OCI-LY1 (cell line): ENCODE results near the gene SPATS2L.

Experiments used
- H2AFZ ChIP-seq: fragments of 200-600 bp; sonication (generic), shearing (Covaris generic); 2 replicates; pipeline ENCODE4 v1.6.0; 2014; ENCODE audit warnings: antibody characterized with exemption, mild to moderate bottlenecking, low read length
- H3F3A ChIP-seq: fragments of 200-600 bp; sonication (generic), shearing (Covaris generic); 2 replicates; pipeline ENCODE4 v1.6.0; 2014; ENCODE audit warnings: mild to moderate bottlenecking, antibody characterized with exemption, low read length, moderate library complexity; ENCODE audit not compliant: insufficient read depth
- H3K27ac ChIP-seq: fragments of 200-600 bp; sonication (generic); 2 replicates; pipeline ENCODE4 v1.5.1; 2014; ENCODE audit warnings: low read length, mixed run types, mild to moderate bottlenecking, low read depth; ENCODE audit not compliant: poor library complexity, severe bottlenecking
- H3K27me3 ChIP-seq: fragments of 200-600 bp; sonication (generic); 2 replicates; pipeline ENCODE4 v1.6.0; 2014; ENCODE audit warnings: antibody characterized with exemption, mild to moderate bottlenecking, low read length, moderate library complexity; ENCODE audit not compliant: insufficient read depth
- H3K36me3 ChIP-seq: fragments of 200-600 bp; sonication (generic); 2 replicates; pipeline ENCODE4 v1.6.1; 2014; ENCODE audit warnings: mild to moderate bottlenecking, antibody characterized with exemption, low read length, moderate library complexity, mixed read lengths; ENCODE audit not compliant: insufficient read depth
- H3K4me1 ChIP-seq: fragments of 200-600 bp; sonication (generic); 2 replicates; pipeline ENCODE4 v1.5.1; 2014; ENCODE audit warnings: mild to moderate bottlenecking, low read length, moderate library complexity; ENCODE audit not compliant: insufficient read depth, severe bottlenecking
- H3K4me2 ChIP-seq: fragments of 200-600 bp; sonication (generic), shearing (Covaris generic); 2 replicates; pipeline ENCODE4 v1.6.1; 2014; ENCODE audit warnings: low read length
- H3K4me3 ChIP-seq: fragments of 200-600 bp; sonication (generic); 2 replicates; pipeline ENCODE4 v1.5.1; 2014; ENCODE audit warnings: low read length, low read depth, mild to moderate bottlenecking, mixed read lengths; ENCODE audit not compliant: poor library complexity, severe bottlenecking
- H3K79me2 ChIP-seq: fragments of 200-600 bp; shearing (Covaris generic); 2 replicates; pipeline ENCODE4 v1.6.1; 2016; ENCODE audit warnings: mixed run types, low read length, mixed read lengths; ENCODE audit not compliant: insufficient read depth
- H3K9ac ChIP-seq: fragments of 200-600 bp; sonication (generic), shearing (Covaris generic); 2 replicates; pipeline ENCODE4 v1.6.1; 2014; ENCODE audit warnings: mild to moderate bottlenecking, low read length, mixed read lengths
- H3K9me2 ChIP-seq: fragments of 200-600 bp; sonication (generic), shearing (Covaris generic); 2 replicates; pipeline ENCODE4 v1.6.1; 2014; ENCODE audit warnings: low read depth, mild to moderate bottlenecking, low read length, mixed read lengths
- H3K9me3 ChIP-seq: fragments of 200-600 bp; shearing (Covaris generic); 2 replicates; pipeline ENCODE4 v1.6.1; 2014; ENCODE audit warnings: low read length, mixed read lengths
- H4K20me1 ChIP-seq: fragments of 200-600 bp; sonication (generic), shearing (Covaris generic); 2 replicates; pipeline ENCODE4 v1.6.0; 2016; ENCODE audit warnings: mild to moderate bottlenecking, low read length; ENCODE audit not compliant: insufficient read depth
- EZH2 ChIP-seq: fragments of 200-600 bp; sonication (generic), shearing (Covaris generic); IDR thresholded peaks from 2 replicates; pipeline ENCODE4 v1.8.0; 2017; ENCODE audit warnings: borderline replicate concordance, mixed run types, mild to moderate bottlenecking, antibody characterized with exemption, low read length, moderate library complexity, mixed read lengths
- TF ChIP-seq, protein P1 (sequence below): fragments of 200-600 bp; sonication (generic), shearing (Covaris generic); IDR thresholded peaks from 2 replicates; pipeline ENCODE4 v1.5.1; 2017; ENCODE audit warnings: mild to moderate bottlenecking, antibody characterized with exemption, low read length, moderate library complexity, mixed read lengths

SPATS2L gene

GRCh38 chr2:200288670-200289429 is 17.6 kb upstream of the SPATS2L start:
- no peak for TF ChIP-seq EZH2
- TF ChIP-seq, protein P1, sequence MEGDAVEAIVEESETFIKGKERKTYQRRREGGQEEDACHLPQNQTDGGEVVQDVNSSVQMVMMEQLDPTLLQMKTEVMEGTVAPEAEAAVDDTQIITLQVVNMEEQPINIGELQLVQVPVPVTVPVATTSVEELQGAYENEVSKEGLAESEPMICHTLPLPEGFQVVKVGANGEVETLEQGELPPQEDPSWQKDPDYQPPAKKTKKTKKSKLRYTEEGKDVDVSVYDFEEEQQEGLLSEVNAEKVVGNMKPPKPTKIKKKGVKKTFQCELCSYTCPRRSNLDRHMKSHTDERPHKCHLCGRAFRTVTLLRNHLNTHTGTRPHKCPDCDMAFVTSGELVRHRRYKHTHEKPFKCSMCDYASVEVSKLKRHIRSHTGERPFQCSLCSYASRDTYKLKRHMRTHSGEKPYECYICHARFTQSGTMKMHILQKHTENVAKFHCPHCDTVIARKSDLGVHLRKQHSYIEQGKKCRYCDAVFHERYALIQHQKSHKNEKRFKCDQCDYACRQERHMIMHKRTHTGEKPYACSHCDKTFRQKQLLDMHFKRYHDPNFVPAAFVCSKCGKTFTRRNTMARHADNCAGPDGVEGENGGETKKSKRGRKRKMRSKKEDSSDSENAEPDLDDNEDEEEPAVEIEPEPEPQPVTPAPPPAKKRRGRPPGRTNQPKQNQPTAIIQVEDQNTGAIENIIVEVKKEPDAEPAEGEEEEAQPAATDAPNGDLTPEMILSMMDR, result no peak
- Histone ChIP-seq H3K36me3 (no peaks in the 10 kb centered on the region), H2AFZ (no peak overlapping the region), H3K27ac (no peak overlapping the region), H3F3A (no peaks in the 10 kb centered on the region), H4K20me1 (no peaks in the 10 kb centered on the region), H3K9me2 (no peaks in the 10 kb centered on the region), H3K4me1 (no peaks in the 10 kb centered on the region), H3K9ac (no peak overlapping the region), H3K4me3 (no peak overlapping the region), H3K9me3 (no peaks in the 10 kb centered on the region), H3K27me3 (0 out of 2 replicates have a peak, but pooled peaks cover 5% of the 10 kb centered on the region), H3K79me2 (no peaks in the 10 kb centered on the region), H3K4me2 (no peak overlapping the region)

DNA sequence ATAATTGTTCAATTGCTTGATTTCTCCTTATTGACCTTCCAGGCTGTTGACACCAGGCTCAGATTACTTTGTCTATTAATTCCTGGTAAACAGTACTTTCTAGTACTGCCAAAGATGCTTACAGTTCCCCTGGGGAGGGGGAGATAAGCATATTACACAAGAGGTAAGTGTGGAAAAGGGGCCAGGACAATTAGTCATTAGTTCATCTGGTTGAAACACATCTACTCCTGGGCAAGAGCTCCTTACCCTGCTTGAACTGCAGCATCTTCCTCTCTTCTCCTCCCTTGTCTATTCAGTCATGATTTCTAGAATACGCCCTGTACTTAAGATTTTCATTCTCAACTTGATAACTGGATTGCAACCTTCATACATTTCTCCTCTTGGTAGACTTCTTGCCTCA is 10.4 kb upstream of the SPATS2L start:
- Histone ChIP-seq H2AFZ (no peak overlapping the region), H3K4me3 (no peak overlapping the region), H3K36me3 (no peaks in the 10 kb centered on the region), H3K9me2 (no peaks in the 10 kb centered on the region), H3K79me2 (no peaks in the 10 kb centered on the region), H3K4me2 (no peak overlapping the region), H3K27ac (no peak overlapping the region), H3K9me3 (no peaks in the 10 kb centered on the region), H3K27me3 (0 out of 2 replicates have a peak, but pooled peaks cover 5% of the 10 kb centered on the region), H3K9ac (no peak overlapping the region), H4K20me1 (no peaks in the 10 kb centered on the region), H3K4me1 (no peaks in the 10 kb centered on the region), H3F3A (no peaks in the 10 kb centered on the region)
- TF ChIP-seq EZH2, result no peak

DNA sequence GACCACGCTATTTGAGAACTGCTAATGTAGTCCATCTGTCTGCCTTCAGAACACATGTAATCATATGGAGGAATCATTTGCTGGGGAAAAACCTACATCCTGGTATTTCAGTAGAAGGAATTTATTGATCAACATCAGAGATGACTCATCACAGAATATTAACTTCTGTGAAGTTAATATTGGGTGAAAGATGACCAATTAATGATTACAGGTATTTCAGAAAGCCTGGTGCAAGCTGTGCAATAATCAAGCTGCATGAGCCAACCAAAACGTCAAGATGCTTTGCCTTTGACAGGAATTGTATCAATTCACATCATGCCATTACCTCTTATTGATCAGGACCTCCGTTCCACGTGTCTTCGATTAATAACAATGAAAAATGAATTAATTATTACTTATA is 9.4 kb upstream of the SPATS2L start:
- Histone ChIP-seq H3K79me2 (no peaks in the 10 kb centered on the region), H3F3A (no peaks in the 10 kb centered on the region), H3K9me3 (no peaks in the 10 kb centered on the region), H3K4me2 (no peak overlapping the region), H3K4me3 (no peak overlapping the region), H3K27me3 (0 out of 2 replicates have a peak, but pooled peaks cover 5% of the 10 kb centered on the region), H2AFZ (no peak overlapping the region), H3K9me2 (no peaks in the 10 kb centered on the region), H3K27ac (no peak overlapping the region), H3K4me1 (no peaks in the 10 kb centered on the region), H4K20me1 (no peaks in the 10 kb centered on the region), H3K36me3 (no peaks in the 10 kb centered on the region), H3K9ac (no peak overlapping the region)
- TF ChIP-seq, protein P1, result no peak
- TF ChIP-seq EZH2, result no peak

DNA sequence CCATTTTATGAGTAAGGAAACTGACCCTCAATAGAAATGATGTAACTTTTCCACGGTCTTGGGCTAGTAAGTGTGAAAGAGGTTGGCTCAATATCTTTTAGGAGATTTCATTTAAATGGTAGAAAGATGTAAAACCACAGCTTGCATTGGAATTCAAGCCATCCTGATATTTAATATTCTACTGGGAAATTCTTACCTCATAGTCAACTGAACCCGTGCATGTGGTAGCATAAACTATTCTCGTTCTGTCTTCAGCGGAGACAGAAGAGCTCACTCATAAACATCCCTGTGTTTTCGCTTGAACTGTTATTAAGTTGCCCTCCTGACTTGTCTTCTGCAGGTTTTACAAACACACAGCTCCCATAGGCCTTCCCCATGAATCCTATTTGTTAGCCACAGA is 8.5 kb upstream of the SPATS2L start:
- no peaks in the 10 kb centered on the region for H3K36me3 ChIP-seq
- H3K9me3 ChIP-seq, result no peaks in the 10 kb centered on the region
- H3F3A ChIP-seq, result no peaks in the 10 kb centered on the region
- no peak overlapping the region for H3K4me2 ChIP-seq
- no peaks in the 10 kb centered on the region for H3K27me3 ChIP-seq
- no peak overlapping the region for H3K27ac ChIP-seq
- no peaks in the 10 kb centered on the region for H3K4me1 ChIP-seq
- no peak overlapping the region for H3K4me3 ChIP-seq
- no peaks in the 10 kb centered on the region for H3K9me2 ChIP-seq
- H3K9ac ChIP-seq, result no peak overlapping the region
- no peak for TF ChIP-seq EZH2
- TF ChIP-seq, protein P1, result no peak
- H3K79me2 ChIP-seq, result no peaks in the 10 kb centered on the region
- H4K20me1 ChIP-seq, result no peaks in the 10 kb centered on the region
- no peak overlapping the region for H2AFZ ChIP-seq
